OCI-LY1 (cell line): Measurements from ENCODE around the gene BICDL1.

Source experiments
- H2AFZ ChIP-seq: fragments of 200-600 bp; sonication (generic), shearing (Covaris generic); 2 replicates; pipeline ENCODE4 v1.6.0; 2014; ENCODE audit warnings: antibody characterized with exemption, mild to moderate bottlenecking, low read length
- H3F3A ChIP-seq: fragments of 200-600 bp; sonication (generic), shearing (Covaris generic); 2 replicates; pipeline ENCODE4 v1.6.0; 2014; ENCODE audit warnings: mild to moderate bottlenecking, antibody characterized with exemption, low read length, moderate library complexity; ENCODE audit not compliant: insufficient read depth
- H3K27ac ChIP-seq: fragments of 200-600 bp; sonication (generic); 2 replicates; pipeline ENCODE4 v1.5.1; 2014; ENCODE audit warnings: low read length, mixed run types, mild to moderate bottlenecking, low read depth; ENCODE audit not compliant: poor library complexity, severe bottlenecking
- H3K27me3 ChIP-seq: fragments of 200-600 bp; sonication (generic); 2 replicates; pipeline ENCODE4 v1.6.0; 2014; ENCODE audit warnings: antibody characterized with exemption, mild to moderate bottlenecking, low read length, moderate library complexity; ENCODE audit not compliant: insufficient read depth
- H3K36me3 ChIP-seq: fragments of 200-600 bp; sonication (generic); 2 replicates; pipeline ENCODE4 v1.6.1; 2014; ENCODE audit warnings: mild to moderate bottlenecking, antibody characterized with exemption, low read length, moderate library complexity, mixed read lengths; ENCODE audit not compliant: insufficient read depth
- H3K4me1 ChIP-seq: fragments of 200-600 bp; sonication (generic); 2 replicates; pipeline ENCODE4 v1.5.1; 2014; ENCODE audit warnings: mild to moderate bottlenecking, low read length, moderate library complexity; ENCODE audit not compliant: insufficient read depth, severe bottlenecking
- H3K4me2 ChIP-seq: fragments of 200-600 bp; sonication (generic), shearing (Covaris generic); 2 replicates; pipeline ENCODE4 v1.6.1; 2014; ENCODE audit warnings: low read length
- H3K4me3 ChIP-seq: fragments of 200-600 bp; sonication (generic); 2 replicates; pipeline ENCODE4 v1.5.1; 2014; ENCODE audit warnings: low read length, low read depth, mild to moderate bottlenecking, mixed read lengths; ENCODE audit not compliant: poor library complexity, severe bottlenecking
- H3K79me2 ChIP-seq: fragments of 200-600 bp; shearing (Covaris generic); 2 replicates; pipeline ENCODE4 v1.6.1; 2016; ENCODE audit warnings: mixed run types, low read length, mixed read lengths; ENCODE audit not compliant: insufficient read depth
- H3K9ac ChIP-seq: fragments of 200-600 bp; sonication (generic), shearing (Covaris generic); 2 replicates; pipeline ENCODE4 v1.6.1; 2014; ENCODE audit warnings: mild to moderate bottlenecking, low read length, mixed read lengths
- H3K9me2 ChIP-seq: fragments of 200-600 bp; sonication (generic), shearing (Covaris generic); 2 replicates; pipeline ENCODE4 v1.6.1; 2014; ENCODE audit warnings: low read depth, mild to moderate bottlenecking, low read length, mixed read lengths
- H3K9me3 ChIP-seq: fragments of 200-600 bp; shearing (Covaris generic); 2 replicates; pipeline ENCODE4 v1.6.1; 2014; ENCODE audit warnings: low read length, mixed read lengths
- H4K20me1 ChIP-seq: fragments of 200-600 bp; sonication (generic), shearing (Covaris generic); 2 replicates; pipeline ENCODE4 v1.6.0; 2016; ENCODE audit warnings: mild to moderate bottlenecking, low read length; ENCODE audit not compliant: insufficient read depth
- CTCF ChIP-seq: fragments of 200-600 bp; sonication (generic), shearing (Covaris generic); IDR thresholded peaks from 2 replicates; pipeline ENCODE4 v1.5.1; 2017; ENCODE audit warnings: mild to moderate bottlenecking, antibody characterized with exemption, low read length, moderate library complexity, mixed read lengths
- EZH2 ChIP-seq: fragments of 200-600 bp; sonication (generic), shearing (Covaris generic); IDR thresholded peaks from 2 replicates; pipeline ENCODE4 v1.8.0; 2017; ENCODE audit warnings: borderline replicate concordance, mixed run types, mild to moderate bottlenecking, antibody characterized with exemption, low read length, moderate library complexity, mixed read lengths

BICDL1 gene

GRCh38 chr12:120007272-120007671 lies 18.2 kb downstream of the BICDL1 start:
- Histone ChIP-seq H3K9me3 (no peaks in the 10 kb centered on the region), H3K9ac (no peak overlapping the region; the same call in 1 of the 2 replicates), H2AFZ (no peak overlapping the region), H3K4me3 (no peak overlapping the region), H3K27ac (peak overlapping the region; percentile 66), H3K9me2 (no peaks in the 10 kb centered on the region), H3K36me3 (peaks cover 17% of the 10 kb centered on the region), H3K79me2 (no peaks in the 10 kb centered on the region), H4K20me1 (no peaks in the 10 kb centered on the region), H3K4me2 (peak overlapping the region; percentile 17; the same call in 1 of the 2 replicates), H3K27me3 (no peaks in the 10 kb centered on the region), H3F3A (no peaks in the 10 kb centered on the region), H3K4me1 (peaks cover 22% of the 10 kb centered on the region)
- TF ChIP-seq EZH2 (no peak), CTCF (no peak)

- no peak for TF ChIP-seq CTCF
- TF ChIP-seq EZH2, result no peak
- Histone ChIP-seq H3K9me3 (no peaks in the 10 kb centered on the region), H3K9ac (no peak overlapping the region), H3K36me3 (peaks cover 8% of the 10 kb centered on the region), H3F3A (no peaks in the 10 kb centered on the region), H3K27ac (no peak overlapping the region), H3K27me3 (no peaks in the 10 kb centered on the region), H3K79me2 (no peaks in the 10 kb centered on the region), H4K20me1 (no peaks in the 10 kb centered on the region), H3K4me3 (no peak overlapping the region), H3K9me2 (no peaks in the 10 kb centered on the region), H2AFZ (no peak overlapping the region), H3K4me1 (peaks cover 47% of the 10 kb centered on the region), H3K4me2 (no peak overlapping the region)
Measured at GRCh38 chr12:120010661-120011230, 21.7 kb downstream of the BICDL1 start.

- Histone ChIP-seq H3K9me3 (no peaks in the 10 kb centered on the region), H4K20me1 (no peaks in the 10 kb centered on the region), H3K4me3 (no peak overlapping the region), H3K4me2 (no peak overlapping the region), H2AFZ (no peak overlapping the region), H3K79me2 (no peaks in the 10 kb centered on the region), H3K9me2 (no peaks in the 10 kb centered on the region), H3F3A (no peaks in the 10 kb centered on the region), H3K27ac (peak overlapping the region; percentile 5), H3K36me3 (peaks cover 13% of the 10 kb centered on the region), H3K27me3 (no peaks in the 10 kb centered on the region), H3K9ac (no peak overlapping the region), H3K4me1 (peaks cover 37% of the 10 kb centered on the region)
- TF ChIP-seq CTCF, result no peak
Measured at GRCh38 chr12:120012067-120012621, 23.1 kb downstream of the BICDL1 start.
